B cell (primary cell): Measurements from ENCODE around the gene ECE1. TPM values are rescaled to one million over a fixed set of nuclear protein-coding genes. Genes with fewer than 3 reads are reported as not detected.

ENCODE experiments used
- ATAC-seq: fragments of 200-7000 bp; cut with Tn5 transposase; one replicate; pipeline ENCODE4 v1.10.0; 2021; ENCODE audit warnings: low read depth, mild to moderate bottlenecking, moderate number of reproducible peaks, moderate library complexity
- CTCF ChIA-PET: fragments of 350-600 bp; sonication (Branson Sonifier 250); formaldehyde crosslinking; loops from one replicate; lab custom pipeline; 2021; ENCODE audit warnings: antibody characterized with exemption, inconsistent platforms; lab: Charles Lee
- POLR2A ChIA-PET: fragments of 350-600 bp; sonication (Branson Sonifier 250); formaldehyde crosslinking; loops from one replicate; lab custom pipeline; 2021; ENCODE audit warnings: antibody characterized with exemption; lab: Charles Lee
- DNase-seq: peaks from one replicate; pipeline ENCODE4 v3.0.0; 2013
- H2AFZ ChIP-seq: 2 replicates; pipeline ENCODE4 v1.6.1; 2012; ENCODE audit warnings: mild to moderate bottlenecking, low read depth, low read length; ENCODE audit not compliant: insufficient read depth, poor library complexity, severe bottlenecking
- H3K27ac ChIP-seq, 2 donors: 1 replicate in 1 of 2; 2 replicates in 1 of 2; pipeline ENCODE4 v1.5.1; 2012 to 2013; ENCODE audit warnings: low read length in 2 of 2, mild to moderate bottlenecking in 2 of 2, moderate library complexity in 1 of 2
- H3K27me3 ChIP-seq, 4 experiments: fragments of 200-600 bp in 1 of 4; sonication (generic) in 1 of 4; replicated peaks in 1 of 4; 1 replicate in 2 of 4; 2 replicates in 2 of 4; pipeline versions ENCODE4 v1.6.1 to v1.7.0; 2013 to 2016; ENCODE audit warnings: low read length in 3 of 4, mild to moderate bottlenecking in 2 of 4, mixed read lengths in 1 of 4, moderate library complexity in 1 of 4; ENCODE audit not compliant: insufficient read depth in 4 of 4, control insufficient read depth in 3 of 4; ENCODE audit errors: control extremely low read depth in 1 of 4
- H3K36me3 ChIP-seq, 2 experiments: replicated peaks in 1 of 2; 1 replicate in 1 of 2; 2 replicates in 1 of 2; pipeline versions ENCODE4 v1.6.1 to v1.7.1; 2013; ENCODE audit warnings: low read length in 1 of 2; ENCODE audit not compliant: insufficient read depth in 2 of 2, control insufficient read depth in 1 of 2; ENCODE audit errors: control extremely low read depth in 1 of 2, extremely low read depth in 1 of 2
- H3K4me1 ChIP-seq, 2 donors: fragments of 200-600 bp in 1 of 2; sonication (generic) in 1 of 2; 1 replicate in 1 of 2; 2 replicates in 1 of 2; pipeline versions ENCODE4 v1.5.1 to v1.6.1; 2013 to 2017; ENCODE audit warnings: low read length in 2 of 2; ENCODE audit not compliant: control insufficient read depth in 2 of 2, insufficient read depth in 2 of 2
- H3K4me2 ChIP-seq: replicated peaks from 2 replicates; pipeline ENCODE3; 2012; ENCODE audit warnings: mild to moderate bottlenecking, low read depth, low read length; ENCODE audit not compliant: poor library complexity, severe bottlenecking
- H3K4me3 ChIP-seq, 5 experiments: fragments of 200-600 bp in 1 of 5; sonication (generic) in 1 of 5; 1 replicate in 3 of 5; 2 replicates in 2 of 5; pipeline versions ENCODE4 v1.5.1 to v1.7.0; 2011 to 2016; ENCODE audit warnings: low read length in 4 of 5, mild to moderate bottlenecking in 4 of 5, low read depth in 2 of 5, control low read depth in 1 of 5, moderate library complexity in 1 of 5; ENCODE audit not compliant: insufficient read depth in 1 of 5; ENCODE audit errors: control extremely low read depth in 1 of 5, extremely low read depth in 1 of 5
- H3K79me2 ChIP-seq: fragments of 200-600 bp; sonication (generic); one replicate; pipeline ENCODE4 v1.6.0; 2016; ENCODE audit warnings: low read length; ENCODE audit not compliant: control insufficient read depth, insufficient read depth
- H3K9ac ChIP-seq: fragments of 200-600 bp; sonication (generic); 2 replicates; pipeline ENCODE4 v1.6.1; 2017; ENCODE audit warnings: mild to moderate bottlenecking, low read length, moderate library complexity
- H3K9me3 ChIP-seq, 3 donors: one replicate each; pipeline versions ENCODE4 v1.6.1 to v1.7.1; 2013; ENCODE audit warnings: low read length in 2 of 3; ENCODE audit not compliant: control insufficient read depth in 2 of 3, insufficient read depth in 1 of 3; ENCODE audit errors: control extremely low read depth in 1 of 3
- H4K20me1 ChIP-seq: 2 replicates; pipeline ENCODE4 v1.6.0; 2012; ENCODE audit warnings: mild to moderate bottlenecking, low read length; ENCODE audit not compliant: insufficient read depth, control insufficient read depth, poor library complexity, severe bottlenecking
- H3K27ac Mint-ChIP-seq: one replicate; pipeline ENCODE4 v1.8.0; 2021; ENCODE audit warnings: mixed read lengths
- H3K27me3 Mint-ChIP-seq: one replicate; pipeline ENCODE4 v1.8.0; 2021; ENCODE audit warnings: mixed read lengths
- H3K4me1 Mint-ChIP-seq: one replicate; pipeline ENCODE4 v1.8.0; 2021; ENCODE audit warnings: mixed read lengths
- H3K4me3 Mint-ChIP-seq: one replicate; pipeline ENCODE4 v1.8.0; 2021; ENCODE audit warnings: mixed read lengths
- H3K9me3 Mint-ChIP-seq: one replicate; pipeline ENCODE4 v1.8.0; 2022; ENCODE audit warnings: mixed read lengths; ENCODE audit not compliant: insufficient read depth
- EZH2 ChIP-seq: IDR thresholded peaks from 2 replicates; pipeline ENCODE4 v1.6.1; 2012; ENCODE audit warnings: borderline replicate concordance, low read depth, mild to moderate bottlenecking, moderate library complexity, low read length; ENCODE audit not compliant: insufficient read depth, poor library complexity, severe bottlenecking
- WGBS: methylation state at CpG from one replicate; pipeline ENCODE4 v1.1.5; 2013; ENCODE audit warnings: missing lambda C conversion rate; ENCODE audit not compliant: insufficient coverage; 5-methylcytosine and 5-hydroxymethylcytosine counted together
- intact Hi-C: fragments of 100-400 bp; cut with micrococcal nuclease; formaldehyde crosslinking; loops from one replicate; pipeline ENCODE4 v1.10.0; 2022
- polyA plus RNA-seq: library from polyadenylated mRNA; depleted of rRNA; stranded (reverse); fragments of >200 nt; gene quantifications from 2 replicates; pipeline ENCODE4 v1.2.3, GENCODE V29; 2012
- total RNA-seq, 2 donors: library from RNA; stranded (reverse); fragments of 120-200 nt in 1 of 2; gene quantifications; 1 replicate in 1 of 2; 2 replicates in 1 of 2; pipeline versions ENCODE4 v1.2.3 to v1.2.4, GENCODE V29; 2013 to 2022
- TF ChIP-seq, protein P1 (sequence below): fragments of 200-600 bp; IDR thresholded peaks from one replicate; pipeline ENCODE4 v1.8.0; 2022; ENCODE audit warnings: antibody characterized with exemption, mild to moderate bottlenecking

ECE1 gene
- total and polyA plus RNA-seq, 2 donors (not counting 1 experiment from before 2014, with no cell fraction given): 46.7 to 133 TPM

DNA sequence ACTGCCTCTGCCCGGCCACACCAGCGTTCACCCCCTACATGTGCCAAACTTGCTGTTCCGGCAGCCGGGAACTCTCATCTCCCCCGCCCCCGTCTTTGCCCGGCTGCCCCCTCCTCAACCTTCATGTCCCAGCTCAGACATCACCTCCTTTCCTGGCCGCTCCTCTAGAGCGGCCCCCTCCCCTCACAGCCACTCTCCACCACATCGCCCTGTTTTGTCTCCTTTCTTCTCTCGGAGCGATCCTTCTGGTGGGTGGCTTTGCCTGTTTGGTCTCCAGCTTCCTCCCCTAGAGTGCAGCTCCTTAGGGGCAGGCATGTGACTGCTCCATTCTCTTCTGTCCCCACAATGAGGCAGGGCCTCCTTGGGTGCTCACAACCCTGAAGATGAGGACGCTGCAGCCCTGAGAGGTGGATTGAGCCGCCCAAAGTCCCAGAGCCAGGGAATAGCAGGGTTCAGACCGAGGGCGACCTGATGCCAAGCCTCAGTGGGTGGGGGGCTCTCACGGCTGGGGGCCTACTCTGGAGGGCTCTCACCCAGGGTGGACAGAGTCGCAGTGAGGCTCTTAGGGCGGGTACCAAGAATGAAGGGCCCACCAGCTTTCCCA, 44.9 kb upstream of the ECE1 start:
- WGBS: 31% methylated on average over 18 of the region's 19 CpGs
- ChIA-PET POLR2A (interaction anchor here (1.7 to 2.3 kb wide), 3 partner anchors 10 to 45 kb away, joined by 7 to 19 read pairs (median 9); partner anchors contain the start of gene ECE1), CTCF (interaction anchor here (0.5 to 10.3 kb wide), 7 partner anchors 10 to 162 kb away, joined by 4 to 90 read pairs (median 22); partner anchors contain the start of gene ECE1)
- Histone ChIP-seq H3K27ac (peak overlapping the region; percentile 90 to 95), H3K4me2 (peak overlapping the region; percentile 90), H3K9me3 (no peaks in the 10 kb centered on the region), H3K27me3 (no peaks in the 10 kb centered on the region), H3K9ac (peak overlapping the region; percentile 65), H3K4me3 (peak overlapping the region in 4 of 5 experiments; percentile 49 to 69 (median 56)), H4K20me1 (no peaks in the 10 kb centered on the region), H3K36me3 (peaks cover 0 to 6% of the 10 kb centered on the region in 2 experiments), H3K4me1 (peaks cover 50 to 71% of the 10 kb centered on the region in 2 donors), H3K79me2 (peaks cover 56% of the 10 kb centered on the region), H2AFZ (peak overlapping the region; percentile 65)
- peaks cover 85% of the 10 kb centered on the region for H3K4me1 Mint-ChIP-seq
- H3K9me3 Mint-ChIP-seq: no peaks in the 10 kb centered on the region
- H3K27ac Mint-ChIP-seq: peak overlapping the region; percentile 98
- H3K4me3 Mint-ChIP-seq: peak overlapping the region; percentile 87
- DNase-seq (peak; percentile 30), ATAC-seq (no peak)
- TF ChIP-seq EZH2: no peak
- TF ChIP-seq, protein P1, sequence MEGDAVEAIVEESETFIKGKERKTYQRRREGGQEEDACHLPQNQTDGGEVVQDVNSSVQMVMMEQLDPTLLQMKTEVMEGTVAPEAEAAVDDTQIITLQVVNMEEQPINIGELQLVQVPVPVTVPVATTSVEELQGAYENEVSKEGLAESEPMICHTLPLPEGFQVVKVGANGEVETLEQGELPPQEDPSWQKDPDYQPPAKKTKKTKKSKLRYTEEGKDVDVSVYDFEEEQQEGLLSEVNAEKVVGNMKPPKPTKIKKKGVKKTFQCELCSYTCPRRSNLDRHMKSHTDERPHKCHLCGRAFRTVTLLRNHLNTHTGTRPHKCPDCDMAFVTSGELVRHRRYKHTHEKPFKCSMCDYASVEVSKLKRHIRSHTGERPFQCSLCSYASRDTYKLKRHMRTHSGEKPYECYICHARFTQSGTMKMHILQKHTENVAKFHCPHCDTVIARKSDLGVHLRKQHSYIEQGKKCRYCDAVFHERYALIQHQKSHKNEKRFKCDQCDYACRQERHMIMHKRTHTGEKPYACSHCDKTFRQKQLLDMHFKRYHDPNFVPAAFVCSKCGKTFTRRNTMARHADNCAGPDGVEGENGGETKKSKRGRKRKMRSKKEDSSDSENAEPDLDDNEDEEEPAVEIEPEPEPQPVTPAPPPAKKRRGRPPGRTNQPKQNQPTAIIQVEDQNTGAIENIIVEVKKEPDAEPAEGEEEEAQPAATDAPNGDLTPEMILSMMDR: no peak
- intact Hi-C loops: no loop called here
- no peaks in the 10 kb centered on the region for H3K27me3 Mint-ChIP-seq
